ENCODE data around the gene EIF3L. TPM values are rescaled to one million over a fixed set of nuclear protein-coding genes. Genes with fewer than 3 reads are reported as not detected.

The EIF3L gene
- total RNA-seq, 3 donors from 2014 or later (not counting 1 experiment from before 2014, with no cell fraction given) = 276 to 295 (median 291) TPM

- intact Hi-C loops (cut with micrococcal nuclease) = no loop called here
- H3K27ac ChIP-seq (ENCODE audit: low read length) = no peak overlapping the region
- H3K27me3 ChIP-seq (ENCODE audit: control insufficient read depth, insufficient read depth, low read length) = no peaks in the 10 kb centered on the region
- Mint-ChIP-seq H3K9me3 (no peaks in the 10 kb centered on the region), H3K36me3 (no peaks in the 10 kb centered on the region), H3K27me3 (ENCODE audit: low read depth in 2 of 2) (no peaks in the 10 kb centered on the region), H3K4me1 (peaks cover 9 to 23% of the 10 kb centered on the region in 2 donors), H3K4me3 (no peak overlapping the region), H3K27ac (peak overlapping the region in 1 of 2 donors; percentile 40)
- WGBS (ENCODE audit: insufficient coverage) = 79% methylated on average over 7 of the region's 8 CpGs
- H3K4me3 ChIP-seq (ENCODE audit: low read length) = no peak overlapping the region
- peaks cover 6% of the 10 kb centered on the region for H3K4me1 ChIP-seq (ENCODE audit: control insufficient read depth, insufficient read depth, low read length)
- TF ChIP-seq, protein P1, sequence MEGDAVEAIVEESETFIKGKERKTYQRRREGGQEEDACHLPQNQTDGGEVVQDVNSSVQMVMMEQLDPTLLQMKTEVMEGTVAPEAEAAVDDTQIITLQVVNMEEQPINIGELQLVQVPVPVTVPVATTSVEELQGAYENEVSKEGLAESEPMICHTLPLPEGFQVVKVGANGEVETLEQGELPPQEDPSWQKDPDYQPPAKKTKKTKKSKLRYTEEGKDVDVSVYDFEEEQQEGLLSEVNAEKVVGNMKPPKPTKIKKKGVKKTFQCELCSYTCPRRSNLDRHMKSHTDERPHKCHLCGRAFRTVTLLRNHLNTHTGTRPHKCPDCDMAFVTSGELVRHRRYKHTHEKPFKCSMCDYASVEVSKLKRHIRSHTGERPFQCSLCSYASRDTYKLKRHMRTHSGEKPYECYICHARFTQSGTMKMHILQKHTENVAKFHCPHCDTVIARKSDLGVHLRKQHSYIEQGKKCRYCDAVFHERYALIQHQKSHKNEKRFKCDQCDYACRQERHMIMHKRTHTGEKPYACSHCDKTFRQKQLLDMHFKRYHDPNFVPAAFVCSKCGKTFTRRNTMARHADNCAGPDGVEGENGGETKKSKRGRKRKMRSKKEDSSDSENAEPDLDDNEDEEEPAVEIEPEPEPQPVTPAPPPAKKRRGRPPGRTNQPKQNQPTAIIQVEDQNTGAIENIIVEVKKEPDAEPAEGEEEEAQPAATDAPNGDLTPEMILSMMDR (IDR thresholded peaks at IDR 0.05) = no peak
- peak in 1 of 2 donors; percentile 30 for DNase-seq
- no peak for ATAC-seq
- H3K9me3 ChIP-seq (ENCODE audit: control insufficient read depth, insufficient read depth, low read length) = no peaks in the 10 kb centered on the region
- H3K36me3 ChIP-seq (ENCODE audit: control insufficient read depth, insufficient read depth, low read length) = peaks cover 18% of the 10 kb centered on the region
These were observed 63.0 kb downstream of the EIF3L start for GRCh38 chr22:37912171-37912570.

GRCh38 chr22:37913233-37913721 lies 64.1 kb downstream of the EIF3L start:
- Mint-ChIP-seq H3K9me3 (no peaks in the 10 kb centered on the region), H3K36me3 (no peaks in the 10 kb centered on the region), H3K4me3 (no peak overlapping the region), H3K27ac (no peak overlapping the region), H3K27me3 (ENCODE audit: low read depth in 2 of 2) (no peaks in the 10 kb centered on the region), H3K4me1 (peaks cover 0 to 15% of the 10 kb centered on the region in 2 donors)
- intact Hi-C loops (cut with micrococcal nuclease) = no loop called here
- Histone ChIP-seq H3K4me1 (ENCODE audit: control insufficient read depth, insufficient read depth, low read length) (no peaks in the 10 kb centered on the region), H3K36me3 (ENCODE audit: control insufficient read depth, insufficient read depth, low read length) (peaks cover 28% of the 10 kb centered on the region), H3K27ac (ENCODE audit: low read length) (no peak overlapping the region), H3K4me3 (ENCODE audit: low read length) (no peak overlapping the region), H3K9me3 (ENCODE audit: control insufficient read depth, insufficient read depth, low read length) (no peaks in the 10 kb centered on the region), H3K27me3 (ENCODE audit: control insufficient read depth, insufficient read depth, low read length) (no peaks in the 10 kb centered on the region)
- WGBS (ENCODE audit: insufficient coverage) = 83% methylated on average over 7 of the region's 7 CpGs
- ATAC-seq = no peak
- no peak for DNase-seq
- TF ChIP-seq, protein P1 (IDR thresholded peaks at IDR 0.05) = no peak

DNA sequence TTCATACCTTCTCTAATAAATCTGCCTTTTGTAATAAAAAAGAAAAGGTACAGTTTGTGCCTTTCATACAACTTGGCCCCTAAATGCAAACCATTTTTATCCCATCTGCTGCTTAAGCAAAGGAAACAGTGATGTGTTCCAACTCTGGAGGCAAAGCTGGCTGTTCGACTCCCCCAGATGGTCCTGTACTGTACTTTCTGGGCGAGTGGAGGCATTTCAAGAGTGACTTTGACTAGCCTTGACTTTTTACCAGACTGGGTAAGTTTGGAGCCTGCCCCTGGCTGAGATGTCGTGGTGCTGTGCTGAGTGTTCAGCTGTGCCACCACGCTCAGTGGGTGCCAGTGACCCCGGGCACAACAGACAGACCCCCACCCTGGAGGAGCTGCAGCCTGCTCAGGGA lies 67.1 kb downstream of the EIF3L start:
- Histone ChIP-seq H3K27me3 (ENCODE audit: control insufficient read depth, insufficient read depth, low read length) (no peaks in the 10 kb centered on the region), H3K4me3 (ENCODE audit: low read length) (no peak overlapping the region), H3K4me1 (ENCODE audit: control insufficient read depth, insufficient read depth, low read length) (peaks cover 5% of the 10 kb centered on the region), H3K27ac (ENCODE audit: low read length) (no peak overlapping the region), H3K36me3 (ENCODE audit: control insufficient read depth, insufficient read depth, low read length) (peaks cover 36% of the 10 kb centered on the region), H3K9me3 (ENCODE audit: control insufficient read depth, insufficient read depth, low read length) (no peaks in the 10 kb centered on the region)
- no peak overlapping the region for H3K4me3 Mint-ChIP-seq
- WGBS (ENCODE audit: insufficient coverage) = 93% methylated on average over 5 of the region's 5 CpGs
- H3K27ac Mint-ChIP-seq = no peak overlapping the region
- H3K4me1 Mint-ChIP-seq = peaks cover 6 to 15% of the 10 kb centered on the region in 2 donors
- DNase-seq (no peak), ATAC-seq (no peak)
- no peaks in the 10 kb centered on the region for H3K36me3 Mint-ChIP-seq
- no peaks in the 10 kb centered on the region for H3K27me3 Mint-ChIP-seq (ENCODE audit: low read depth in 2 of 2)
- no peaks in the 10 kb centered on the region for H3K9me3 Mint-ChIP-seq
- TF ChIP-seq, protein P1 (IDR thresholded peaks at IDR 0.05) = no peak
- intact Hi-C loops (cut with micrococcal nuclease) = no loop called here
